ENCODE measurements around the gene ZNF575. TPM values are rescaled to one million over a fixed set of nuclear protein-coding genes. Genes with fewer than 3 reads are reported as not detected.
A peak's percentile ranks its signal among the peaks of the same experiment; 100 is the strongest.
"Not testable (repeated sequence)": the region's sequence is repeated elsewhere in the genome, so short reads cannot be mapped to it uniquely, and the experiment has no call there.

ZNF575 gene
- total RNA-seq, 5 donors from 2014 or later (not counting 1 experiment from before 2014, with no cell fraction given): 3.4 to 12.7 (median 6.2) TPM

DNA sequence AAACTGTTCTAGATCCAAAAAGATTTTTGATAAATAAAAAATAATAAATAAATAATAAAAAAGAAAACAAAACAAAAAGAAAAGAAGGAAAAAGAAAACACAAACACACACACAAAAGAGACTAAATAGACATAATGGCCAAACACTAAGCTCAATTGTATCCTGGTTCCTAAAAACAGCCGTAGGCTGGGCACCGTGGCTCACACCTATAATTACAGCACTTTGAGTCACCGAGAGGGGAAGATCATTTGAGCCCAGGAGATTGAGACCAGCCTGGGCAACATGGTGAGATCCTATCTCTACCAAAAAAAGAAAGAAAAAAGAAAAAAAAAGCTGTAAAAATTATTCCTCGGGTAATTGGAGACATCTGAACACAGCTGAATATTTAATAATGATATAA is 14.9 kb upstream of the ZNF575 start:
- no peaks in the 10 kb centered on the region for H3K27me3 Mint-ChIP-seq
- H3K27ac Mint-ChIP-seq: no peak overlapping the region
- no peaks in the 10 kb centered on the region for H3K9me3 Mint-ChIP-seq
- H3K4me1 ChIP-seq (ENCODE audit: control insufficient read depth in 1 of 2, extremely low read depth in 1 of 2, insufficient read depth in 2 of 2, low read length in 2 of 2): peaks cover 3 to 7% of the 10 kb centered on the region in 2 experiments
- H3K36me3 ChIP-seq (ENCODE audit: control insufficient read depth in 2 of 2, extremely low read depth in 1 of 2, insufficient read depth in 1 of 2, low read length in 1 of 2): peaks cover 2 to 14% of the 10 kb centered on the region in 2 donors
- no peaks in the 10 kb centered on the region for H3K27me3 ChIP-seq (replicated peaks in 1 of 2; ENCODE audit: control insufficient read depth in 2 of 2, extremely low read depth in 1 of 2, insufficient read depth in 2 of 2, low read length in 1 of 2)
- H3K36me3 Mint-ChIP-seq: peaks cover 7% of the 10 kb centered on the region
- ATAC-seq (replicated peaks in 1 of 4): no peak
- H3K27ac ChIP-seq (ENCODE audit: low read length): no peak overlapping the region
- no peak overlapping the region for H3K4me3 Mint-ChIP-seq
- DNase-seq: no peak
- ChIA-PET POLR2A (interaction anchor here (0.6 to 1.6 kb wide), 4 partner anchors 8 to 86 kb away, joined by 3 to 7 read pairs (median 4); no protein-coding TSS in a partner anchor), CTCF (interaction anchor here (0.6 to 3.5 kb wide), 10 partner anchors 10 to 91 kb away, joined by 3 to 84 read pairs (median 4); no protein-coding TSS in a partner anchor)
- no peaks in the 10 kb centered on the region for H3K9me3 ChIP-seq
- peaks cover 8 to 11% (median 11%) of the 10 kb centered on the region in 3 donors for H3K4me1 Mint-ChIP-seq
- H3K4me3 ChIP-seq (ENCODE audit: control insufficient read depth in 1 of 2, extremely low read depth in 1 of 2, low read length in 1 of 2): no peak overlapping the region
- WGBS (ENCODE audit: insufficient coverage): no CpG with 5 or more reads among the region's 4 CpGs

DNA sequence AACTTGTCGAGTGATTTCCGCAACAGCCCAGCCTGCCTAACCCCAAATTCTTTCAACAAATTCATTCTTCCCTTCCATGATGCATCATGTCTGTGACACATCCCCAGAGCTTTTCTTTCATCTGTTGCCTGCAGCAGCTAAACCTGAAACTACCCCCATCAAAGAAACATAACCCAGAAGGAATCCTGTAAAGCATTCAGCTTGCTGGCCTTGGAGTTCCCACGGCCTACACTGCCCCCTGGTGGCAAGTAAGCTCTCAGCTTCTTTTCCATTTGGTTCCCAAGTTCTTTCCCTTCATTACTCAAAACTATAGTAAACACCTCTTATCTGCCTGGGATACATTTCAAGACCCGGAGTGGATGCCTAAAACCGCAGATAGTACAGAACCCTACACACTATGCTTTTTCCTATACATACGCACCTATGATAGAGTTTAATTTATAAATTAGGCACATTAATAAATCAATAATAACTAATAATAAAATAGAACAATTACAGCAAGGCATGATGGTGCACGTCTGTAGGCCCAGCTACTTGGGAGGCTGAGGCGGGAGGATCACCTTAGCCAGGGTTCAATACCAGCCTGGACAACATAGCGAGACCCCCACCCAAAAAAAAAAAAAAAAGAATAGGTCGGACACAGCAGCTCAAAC is 13.4 kb upstream of the ZNF575 start:
- 0% methylated on average over 1 of the region's 10 CpGs for WGBS (ENCODE audit: insufficient coverage)
- POLR2A ChIA-PET: interaction anchor here in 1 of 2 donors (1.0 to 1.1 kb wide), 2 partner anchors 56 to 72 kb away, joined by 3 to 4 read pairs; no protein-coding TSS in a partner anchor
- H3K4me3 ChIP-seq (ENCODE audit: control insufficient read depth in 1 of 2, extremely low read depth in 1 of 2, low read length in 1 of 2): no peak overlapping the region
- H3K4me1 ChIP-seq (ENCODE audit: control insufficient read depth in 1 of 2, extremely low read depth in 1 of 2, insufficient read depth in 2 of 2, low read length in 2 of 2): peaks cover 5 to 9% of the 10 kb centered on the region in 2 experiments
- H3K9me3 Mint-ChIP-seq: no peaks in the 10 kb centered on the region
- peaks cover 2 to 14% of the 10 kb centered on the region in 2 donors for H3K36me3 ChIP-seq (ENCODE audit: control insufficient read depth in 2 of 2, extremely low read depth in 1 of 2, insufficient read depth in 1 of 2, low read length in 1 of 2)
- no peaks in the 10 kb centered on the region for H3K9me3 ChIP-seq
- H3K4me3 Mint-ChIP-seq: no peak overlapping the region
- peaks cover 7% of the 10 kb centered on the region for H3K36me3 Mint-ChIP-seq
- no peaks in the 10 kb centered on the region for H3K27me3 ChIP-seq (replicated peaks in 1 of 2; ENCODE audit: control insufficient read depth in 2 of 2, extremely low read depth in 1 of 2, insufficient read depth in 2 of 2, low read length in 1 of 2)
- peaks cover 12 to 18% (median 15%) of the 10 kb centered on the region in 3 donors for H3K4me1 Mint-ChIP-seq
- ATAC-seq (replicated peaks in 1 of 4) (peak; percentile 84 to 99 (median 86)), DNase-seq (peak; percentile 42 to 92 (median 73))
- H3K27ac Mint-ChIP-seq: peak overlapping the region; percentile 26 to 65
- no peak overlapping the region for H3K27ac ChIP-seq (ENCODE audit: low read length)
- CTCF ChIA-PET: interaction anchor here (0.5 to 3.5 kb wide), 33 partner anchors 9 to 315 kb away, joined by 3 to 84 read pairs (median 6); partner anchors contain the start of gene ZNF575 (in 1 of the 2)
- H3K27me3 Mint-ChIP-seq: no peaks in the 10 kb centered on the region

DNA sequence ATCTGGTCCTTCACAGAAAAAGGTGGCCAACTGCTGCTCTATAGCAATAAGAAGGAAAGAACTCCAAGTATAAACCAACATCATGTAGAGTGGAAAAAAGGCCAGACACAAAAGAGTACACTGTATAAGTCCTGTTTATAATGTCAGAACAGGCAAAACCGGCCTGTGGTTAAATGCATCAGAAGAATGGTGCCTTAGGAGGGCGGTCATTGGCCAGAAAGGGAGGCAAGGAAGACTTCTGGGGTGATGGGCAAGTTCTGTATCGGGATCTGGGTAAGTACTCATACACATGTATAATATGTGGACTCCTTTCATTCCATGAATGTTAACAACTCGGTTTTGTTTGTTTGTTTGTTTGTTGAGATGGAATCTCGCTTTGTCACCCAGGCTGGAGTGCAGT is 10.1 kb upstream of the ZNF575 start:
- WGBS (ENCODE audit: insufficient coverage): no CpG with 5 or more reads among the region's 5 CpGs
- ChIA-PET CTCF (interaction anchor here (0.9 to 1.8 kb wide), 2 partner anchors 72 to 76 kb away, joined by 3 to 4 read pairs; no protein-coding TSS in a partner anchor), POLR2A (interaction anchor here in 1 of 2 donors (0.7 kb wide), 1 partner anchor 143 kb away, joined by 3 read pairs; no protein-coding TSS in a partner anchor)

DNA sequence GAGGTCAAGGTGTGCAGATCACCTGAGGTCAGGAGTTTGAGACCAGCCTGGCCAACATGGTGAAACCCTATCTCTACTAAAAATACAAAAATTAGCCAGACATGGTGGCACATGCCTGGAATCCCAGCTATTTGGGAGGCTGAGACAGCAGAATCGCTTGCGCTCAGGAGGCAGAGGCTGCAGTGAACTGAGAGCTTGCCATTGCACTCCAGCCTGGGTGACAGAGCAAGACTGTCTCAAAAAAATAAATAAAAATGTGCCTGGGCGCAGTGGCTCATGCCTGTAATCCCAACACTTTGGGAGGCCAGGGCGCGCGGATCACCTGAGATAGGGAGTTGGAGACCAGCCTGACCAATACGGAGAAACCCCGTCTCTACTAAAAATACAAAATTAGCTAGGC is 9.3 kb upstream of the ZNF575 start:
- CTCF ChIA-PET: interaction anchor here in 1 of 2 donors (2.9 kb wide), 1 partner anchor 84 kb away, joined by 9 read pairs; no protein-coding TSS in a partner anchor
- not testable (repeated sequence) for H3K27ac ChIP-seq (ENCODE audit: low read length)

More for the DNA sequence above, 10.1 kb upstream of the ZNF575 start:
- Mint-ChIP-seq H3K36me3 (peaks cover 7% of the 10 kb centered on the region), H3K9me3 (no peaks in the 10 kb centered on the region), H3K4me3 (no peak overlapping the region), H3K27me3 (no peaks in the 10 kb centered on the region), H3K27ac (peak overlapping the region; percentile 50 to 80), H3K4me1 (peaks cover 27 to 41% (median 34%) of the 10 kb centered on the region in 3 donors)
- H3K9me3 ChIP-seq: no peaks in the 10 kb centered on the region
- H3K36me3 ChIP-seq (ENCODE audit: control insufficient read depth in 2 of 2, extremely low read depth in 1 of 2, insufficient read depth in 1 of 2, low read length in 1 of 2): peaks cover 0 to 14% of the 10 kb centered on the region in 2 donors
- ATAC-seq (replicated peaks in 1 of 4) (no peak), DNase-seq (no peak)
- H3K4me1 ChIP-seq (ENCODE audit: control insufficient read depth in 1 of 2, extremely low read depth in 1 of 2, insufficient read depth in 2 of 2, low read length in 2 of 2): peaks cover 10 to 35% of the 10 kb centered on the region in 2 experiments
- no peaks in the 10 kb centered on the region for H3K27me3 ChIP-seq (replicated peaks in 1 of 2; ENCODE audit: control insufficient read depth in 2 of 2, extremely low read depth in 1 of 2, insufficient read depth in 2 of 2, low read length in 1 of 2)
- H3K27ac ChIP-seq (ENCODE audit: low read length): no peak overlapping the region
- no peak overlapping the region for H3K4me3 ChIP-seq (ENCODE audit: control insufficient read depth in 1 of 2, extremely low read depth in 1 of 2, low read length in 1 of 2)

DNA sequence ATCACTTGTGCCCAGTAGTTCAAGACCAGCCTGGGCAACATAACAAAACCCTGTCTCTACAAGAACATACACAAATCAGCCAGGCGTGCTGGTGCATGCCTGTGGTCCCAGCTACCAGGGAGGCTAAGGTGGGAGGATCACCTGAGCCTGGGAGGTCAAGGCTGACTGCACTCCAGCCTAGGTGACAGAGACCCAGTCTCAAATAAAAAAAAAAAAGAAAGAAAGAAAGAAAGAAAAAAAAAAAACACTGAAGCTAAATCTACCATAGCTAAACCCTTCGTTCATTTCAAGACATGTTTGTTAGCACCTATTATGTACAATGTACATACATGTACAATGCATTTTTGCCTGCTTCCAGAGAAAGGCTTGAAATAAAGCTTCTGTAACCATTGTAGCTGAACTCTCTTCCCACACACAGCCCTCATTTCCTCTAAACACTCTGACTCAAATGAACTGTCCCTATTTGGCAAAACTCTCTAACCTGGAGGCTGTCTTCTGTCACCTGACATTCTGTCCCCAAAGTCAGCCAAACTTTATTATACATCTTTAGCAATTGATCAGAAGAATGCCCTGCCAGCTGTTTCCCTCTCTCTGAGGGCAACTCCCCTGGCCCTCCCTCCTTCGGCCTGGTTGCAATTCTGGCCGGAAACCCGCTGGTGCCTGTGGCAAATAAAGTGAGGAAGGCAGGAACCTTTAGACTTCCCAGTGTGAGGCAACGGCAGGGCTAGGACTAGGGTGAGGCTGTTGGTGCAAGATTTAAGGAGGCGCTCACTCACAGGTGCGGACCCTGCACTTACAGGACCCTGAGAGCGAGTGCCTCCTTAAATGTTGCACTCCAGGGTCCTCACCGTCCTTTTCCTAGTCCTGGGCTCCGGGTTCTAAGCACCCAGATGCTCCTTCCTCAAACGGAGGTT is 7.8 kb upstream of the ZNF575 start:
- Histone ChIP-seq H3K9me3 (no peaks in the 10 kb centered on the region), H3K27me3 (replicated peaks in 1 of 2; ENCODE audit: control insufficient read depth in 2 of 2, extremely low read depth in 1 of 2, insufficient read depth in 2 of 2, low read length in 1 of 2) (no peaks in the 10 kb centered on the region), H3K4me3 (ENCODE audit: control insufficient read depth in 1 of 2, extremely low read depth in 1 of 2, low read length in 1 of 2) (peak overlapping the region; percentile 81 to 93), H3K4me1 (ENCODE audit: control insufficient read depth in 1 of 2, extremely low read depth in 1 of 2, insufficient read depth in 2 of 2, low read length in 2 of 2) (peaks cover 7 to 28% of the 10 kb centered on the region in 2 experiments), H3K36me3 (ENCODE audit: control insufficient read depth in 2 of 2, extremely low read depth in 1 of 2, insufficient read depth in 1 of 2, low read length in 1 of 2) (peaks cover 0 to 11% of the 10 kb centered on the region in 2 donors), H3K27ac (ENCODE audit: low read length) (peak overlapping the region; percentile 66)
- Mint-ChIP-seq H3K27me3 (no peaks in the 10 kb centered on the region), H3K4me1 (peaks cover 23 to 34% (median 28%) of the 10 kb centered on the region in 3 donors), H3K4me3 (peak overlapping the region; percentile 73 to 89 (median 74)), H3K36me3 (peaks cover 3% of the 10 kb centered on the region), H3K9me3 (no peaks in the 10 kb centered on the region), H3K27ac (peak overlapping the region; percentile 86 to 88)
- ChIA-PET POLR2A (interaction anchor here in 1 of 2 donors (0.6 kb wide), 1 partner anchor 64 kb away, joined by 3 read pairs; no protein-coding TSS in a partner anchor), CTCF (interaction anchor here (0.6 to 2.9 kb wide), 14 partner anchors 15 to 93 kb away, joined by 3 to 12 read pairs (median 4); no protein-coding TSS in a partner anchor)
- WGBS (ENCODE audit: insufficient coverage): 3% methylated on average over 8 of the region's 12 CpGs
- DNase-seq (peak in 6 of 35 experiments; percentile 13 to 58 (median 27)), ATAC-seq (replicated peaks in 1 of 4) (peak; percentile 59 to 72 (median 66))

More for the DNA sequence above, 9.3 kb upstream of the ZNF575 start:
- WGBS (ENCODE audit: insufficient coverage): 100% methylated on average over 7 of the region's 8 CpGs
- DNase-seq; H3K36me3 Mint-ChIP-seq; ATAC-seq (replicated peaks in 1 of 4); H3K4me3 Mint-ChIP-seq; H3K9me3 ChIP-seq; H3K9me3 Mint-ChIP-seq; H3K4me3 ChIP-seq (ENCODE audit: control insufficient read depth in 1 of 2, extremely low read depth in 1 of 2, low read length in 1 of 2); H3K27me3 ChIP-seq (replicated peaks in 1 of 2; ENCODE audit: control insufficient read depth in 2 of 2, extremely low read depth in 1 of 2, insufficient read depth in 2 of 2, low read length in 1 of 2); H3K27me3 Mint-ChIP-seq: not testable (repeated sequence)
- Histone ChIP-seq H3K4me1 (ENCODE audit: control insufficient read depth in 1 of 2, extremely low read depth in 1 of 2, insufficient read depth in 2 of 2, low read length in 2 of 2) (peaks cover 10 to 35% of the 10 kb centered on the region in 2 experiments), H3K36me3 (ENCODE audit: control insufficient read depth in 2 of 2, extremely low read depth in 1 of 2, insufficient read depth in 1 of 2, low read length in 1 of 2) (peaks cover 0 to 14% of the 10 kb centered on the region in 2 donors)
- Mint-ChIP-seq H3K27ac (peak overlapping the region in 1 of 2 donors; percentile 86), H3K4me1 (peaks cover 28 to 41% (median 32%) of the 10 kb centered on the region in 3 donors)
- POLR2A ChIA-PET: interaction anchor here (0.7 kb wide), 2 partner anchors 82 to 142 kb away, joined by 3 to 5 read pairs; no protein-coding TSS in a partner anchor
